ENCODE data around the gene TSSK6. TPM values are rescaled to one million over a fixed set of nuclear protein-coding genes. Genes with fewer than 3 reads are reported as not detected.
A peak's percentile ranks its signal among the peaks of the same experiment; 100 is the strongest.

Gene TSSK6
- total RNA-seq, 1 donor from 2014 or later: 2.3 TPM

GRCh38 chr19:19493841-19494546 lies 21.4 kb downstream of the TSSK6 start:
- TF ChIP-seq CTCF (conservative IDR thresholded peaks at IDR 0.05): no peak
- no peak for DNase-seq (ENCODE audit: extremely low spot score, unreplicated experiment)
- Mint-ChIP-seq H3K36me3 (no peaks in the 10 kb centered on the region), H3K9me3 (no peaks in the 10 kb centered on the region), H3K27me3 (no peaks in the 10 kb centered on the region), H3K4me3 (no peak overlapping the region), H3K4me1 (ENCODE audit: unreplicated experiment) (peaks cover 17% of the 10 kb centered on the region), H3K27ac (no peak overlapping the region)

GRCh38 chr19:19492026-19492610 lies 23.2 kb downstream of the TSSK6 start:
- Mint-ChIP-seq H3K36me3 (no peaks in the 10 kb centered on the region), H3K9me3 (no peaks in the 10 kb centered on the region), H3K4me3 (no peak overlapping the region), H3K27ac (no peak overlapping the region), H3K27me3 (no peaks in the 10 kb centered on the region), H3K4me1 (ENCODE audit: unreplicated experiment) (peaks cover 33% of the 10 kb centered on the region)
- DNase-seq (ENCODE audit: extremely low spot score, unreplicated experiment): no peak
- TF ChIP-seq CTCF (conservative IDR thresholded peaks at IDR 0.05): no peak

DNA sequence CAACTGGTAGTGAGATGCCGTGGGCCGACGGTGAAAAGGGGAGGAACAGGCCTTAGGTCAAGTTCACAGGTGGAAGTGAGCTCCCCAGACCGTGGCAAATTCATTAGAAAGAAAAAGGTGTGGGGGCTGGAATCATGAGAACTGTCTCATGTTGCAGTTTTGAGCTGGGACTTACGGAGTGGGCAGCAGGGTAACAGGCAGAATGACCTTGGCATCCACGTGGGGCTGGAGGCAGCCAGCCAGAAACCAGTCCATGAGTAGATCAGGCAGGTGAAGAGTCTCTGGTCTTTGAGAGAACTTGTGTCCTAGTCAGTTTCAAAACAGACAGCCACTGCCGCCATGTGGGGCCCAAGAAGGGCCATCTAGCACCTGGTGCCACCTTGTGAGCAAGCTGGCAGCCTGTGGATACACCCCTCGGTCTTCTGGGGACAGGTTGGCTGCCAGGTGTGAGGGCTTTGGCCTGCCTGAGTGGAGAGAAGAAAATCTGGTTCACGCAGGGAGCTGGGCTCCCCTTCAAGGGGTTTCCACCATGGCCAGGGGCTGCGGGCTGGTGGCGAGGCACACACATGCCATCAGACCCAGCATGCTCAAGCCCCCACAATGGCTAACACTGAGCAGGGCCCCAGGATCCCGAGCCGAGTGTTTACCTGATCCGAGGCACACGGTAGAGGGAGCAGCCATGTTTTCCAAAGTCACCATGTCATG lies 23.9 kb downstream of the TSSK6 start:
- H3K4me3 Mint-ChIP-seq: no peak overlapping the region
- H3K4me1 Mint-ChIP-seq (ENCODE audit: unreplicated experiment): peaks cover 39% of the 10 kb centered on the region
- no peak overlapping the region for H3K27ac Mint-ChIP-seq
- no peak for DNase-seq (ENCODE audit: extremely low spot score, unreplicated experiment)
- TF ChIP-seq CTCF (conservative IDR thresholded peaks at IDR 0.05): no peak
- no peaks in the 10 kb centered on the region for H3K27me3 Mint-ChIP-seq
- H3K36me3 Mint-ChIP-seq: no peaks in the 10 kb centered on the region
- no peaks in the 10 kb centered on the region for H3K9me3 Mint-ChIP-seq

GRCh38 chr19:19490214-19490968 lies 25.0 kb downstream of the TSSK6 start:
- H3K4me3 Mint-ChIP-seq: peak overlapping the region; percentile 60
- no peaks in the 10 kb centered on the region for H3K36me3 Mint-ChIP-seq
- no peaks in the 10 kb centered on the region for H3K27me3 Mint-ChIP-seq
- peak overlapping the region; percentile 94 for H3K27ac Mint-ChIP-seq
- peak; percentile 94 for TF ChIP-seq CTCF (conservative IDR thresholded peaks at IDR 0.05)
- peaks cover 48% of the 10 kb centered on the region for H3K4me1 Mint-ChIP-seq (ENCODE audit: unreplicated experiment)
- no peak for DNase-seq (ENCODE audit: extremely low spot score, unreplicated experiment)
- no peaks in the 10 kb centered on the region for H3K9me3 Mint-ChIP-seq

GRCh38 chr19:19489804-19490204 lies 25.5 kb downstream of the TSSK6 start:
- DNase-seq (ENCODE audit: extremely low spot score, unreplicated experiment): no peak
- Mint-ChIP-seq H3K4me1 (ENCODE audit: unreplicated experiment) (peaks cover 54% of the 10 kb centered on the region), H3K27ac (peak overlapping the region; percentile 94), H3K4me3 (peak overlapping the region; percentile 77), H3K9me3 (no peaks in the 10 kb centered on the region), H3K36me3 (no peaks in the 10 kb centered on the region), H3K27me3 (no peaks in the 10 kb centered on the region)
- TF ChIP-seq CTCF (conservative IDR thresholded peaks at IDR 0.05): no peak

Measured in type B pancreatic cell (in vitro differentiated cells).